GM12864 (cell line): ENCODE measurements around the gene GRID1.

Source experiments
- DNase-seq: peaks from one replicate; pipeline ENCODE4 v3.0.0-alpha.2; 2011; ENCODE audit warnings: low read depth
- H3K4me3 ChIP-seq: 2 replicates; pipeline ENCODE4 v1.5.1; 2011; ENCODE audit warnings: mild to moderate bottlenecking, low read depth, low read length, control low read depth
- CTCF ChIP-seq: IDR thresholded peaks from 2 replicates; pipeline ENCODE4 v1.5.1; 2011; ENCODE audit warnings: low read depth, mild to moderate bottlenecking, moderate library complexity, low read length, control low read depth, inconsistent platforms; ENCODE audit errors: missing control alignments

The GRID1 gene

GRCh38 chr10:86192147-86192546, 174.4 kb downstream of the GRID1 start:
- no peak overlapping the region for H3K4me3 ChIP-seq
- no peak for TF ChIP-seq CTCF
- no peak for DNase-seq

- H3K4me3 ChIP-seq = no peak overlapping the region
- no peak for TF ChIP-seq CTCF
- DNase-seq = no peak
Observed at GRCh38 chr10:86191686-86192085, 174.9 kb downstream of the GRID1 start.

- no peak for TF ChIP-seq CTCF
- DNase-seq = no peak
- no peak overlapping the region for H3K4me3 ChIP-seq
Observed at GRCh38 chr10:86191166-86191565, 175.4 kb downstream of the GRID1 start.

- no peak overlapping the region for H3K4me3 ChIP-seq
- no peak for TF ChIP-seq CTCF
- DNase-seq = no peak
Observed at GRCh38 chr10:86190291-86190690, 176.3 kb downstream of the GRID1 start.

- H3K4me3 ChIP-seq = no peak overlapping the region
- no peak for TF ChIP-seq CTCF
- DNase-seq = no peak
Observed at GRCh38 chr10:86189891-86190290, 176.7 kb downstream of the GRID1 start.

GRCh38 chr10:86188796-86189558, 177.6 kb downstream of the GRID1 start:
- no peak for DNase-seq
- H3K4me3 ChIP-seq = no peak overlapping the region
- TF ChIP-seq CTCF = no peak

- no peak for DNase-seq
- no peak for TF ChIP-seq CTCF
- H3K4me3 ChIP-seq = no peak overlapping the region
Observed at GRCh38 chr10:86188326-86188725, 178.3 kb downstream of the GRID1 start.
